B cell (primary cell): ENCODE data around the gene RNF111. TPM values are rescaled to one million over a fixed set of nuclear protein-coding genes. Genes with fewer than 3 reads are reported as not detected.

ENCODE experiments used
- ATAC-seq: fragments of 200-7000 bp; cut with Tn5 transposase; one replicate; pipeline ENCODE4 v1.10.0; 2021; ENCODE audit warnings: low read depth, mild to moderate bottlenecking, moderate number of reproducible peaks, moderate library complexity
- CTCF ChIA-PET: fragments of 350-600 bp; sonication (Branson Sonifier 250); formaldehyde crosslinking; loops from one replicate; lab custom pipeline; 2021; ENCODE audit warnings: antibody characterized with exemption, inconsistent platforms; lab: Charles Lee
- POLR2A ChIA-PET: fragments of 350-600 bp; sonication (Branson Sonifier 250); formaldehyde crosslinking; loops from one replicate; lab custom pipeline; 2021; ENCODE audit warnings: antibody characterized with exemption; lab: Charles Lee
- DNase-seq: peaks from one replicate; pipeline ENCODE4 v3.0.0; 2013
- H2AFZ ChIP-seq: 2 replicates; pipeline ENCODE4 v1.6.1; 2012; ENCODE audit warnings: mild to moderate bottlenecking, low read depth, low read length; ENCODE audit not compliant: insufficient read depth, poor library complexity, severe bottlenecking
- H3K27ac ChIP-seq, 2 donors: 1 replicate in 1 of 2; 2 replicates in 1 of 2; pipeline ENCODE4 v1.5.1; 2012 to 2013; ENCODE audit warnings: low read length in 2 of 2, mild to moderate bottlenecking in 2 of 2, moderate library complexity in 1 of 2
- H3K27me3 ChIP-seq, 4 experiments: fragments of 200-600 bp in 1 of 4; sonication (generic) in 1 of 4; replicated peaks in 1 of 4; 1 replicate in 2 of 4; 2 replicates in 2 of 4; pipeline versions ENCODE4 v1.6.1 to v1.7.0; 2013 to 2016; ENCODE audit warnings: low read length in 3 of 4, mild to moderate bottlenecking in 2 of 4, mixed read lengths in 1 of 4, moderate library complexity in 1 of 4; ENCODE audit not compliant: insufficient read depth in 4 of 4, control insufficient read depth in 3 of 4; ENCODE audit errors: control extremely low read depth in 1 of 4
- H3K36me3 ChIP-seq, 2 experiments: replicated peaks in 1 of 2; 1 replicate in 1 of 2; 2 replicates in 1 of 2; pipeline versions ENCODE4 v1.6.1 to v1.7.1; 2013; ENCODE audit warnings: low read length in 1 of 2; ENCODE audit not compliant: insufficient read depth in 2 of 2, control insufficient read depth in 1 of 2; ENCODE audit errors: control extremely low read depth in 1 of 2, extremely low read depth in 1 of 2
- H3K4me1 ChIP-seq, 2 donors: fragments of 200-600 bp in 1 of 2; sonication (generic) in 1 of 2; 1 replicate in 1 of 2; 2 replicates in 1 of 2; pipeline versions ENCODE4 v1.5.1 to v1.6.1; 2013 to 2017; ENCODE audit warnings: low read length in 2 of 2; ENCODE audit not compliant: control insufficient read depth in 2 of 2, insufficient read depth in 2 of 2
- H3K4me2 ChIP-seq: replicated peaks from 2 replicates; pipeline ENCODE3; 2012; ENCODE audit warnings: mild to moderate bottlenecking, low read depth, low read length; ENCODE audit not compliant: poor library complexity, severe bottlenecking
- H3K4me3 ChIP-seq, 5 experiments: fragments of 200-600 bp in 1 of 5; sonication (generic) in 1 of 5; 1 replicate in 3 of 5; 2 replicates in 2 of 5; pipeline versions ENCODE4 v1.5.1 to v1.7.0; 2011 to 2016; ENCODE audit warnings: low read length in 4 of 5, mild to moderate bottlenecking in 4 of 5, low read depth in 2 of 5, control low read depth in 1 of 5, moderate library complexity in 1 of 5; ENCODE audit not compliant: insufficient read depth in 1 of 5; ENCODE audit errors: control extremely low read depth in 1 of 5, extremely low read depth in 1 of 5
- H3K79me2 ChIP-seq: fragments of 200-600 bp; sonication (generic); one replicate; pipeline ENCODE4 v1.6.0; 2016; ENCODE audit warnings: low read length; ENCODE audit not compliant: control insufficient read depth, insufficient read depth
- H3K9ac ChIP-seq: fragments of 200-600 bp; sonication (generic); 2 replicates; pipeline ENCODE4 v1.6.1; 2017; ENCODE audit warnings: mild to moderate bottlenecking, low read length, moderate library complexity
- H3K9me3 ChIP-seq, 3 donors: one replicate each; pipeline versions ENCODE4 v1.6.1 to v1.7.1; 2013; ENCODE audit warnings: low read length in 2 of 3; ENCODE audit not compliant: control insufficient read depth in 2 of 3, insufficient read depth in 1 of 3; ENCODE audit errors: control extremely low read depth in 1 of 3
- H4K20me1 ChIP-seq: 2 replicates; pipeline ENCODE4 v1.6.0; 2012; ENCODE audit warnings: mild to moderate bottlenecking, low read length; ENCODE audit not compliant: insufficient read depth, control insufficient read depth, poor library complexity, severe bottlenecking
- H3K27ac Mint-ChIP-seq: one replicate; pipeline ENCODE4 v1.8.0; 2021; ENCODE audit warnings: mixed read lengths
- H3K27me3 Mint-ChIP-seq: one replicate; pipeline ENCODE4 v1.8.0; 2021; ENCODE audit warnings: mixed read lengths
- H3K4me1 Mint-ChIP-seq: one replicate; pipeline ENCODE4 v1.8.0; 2021; ENCODE audit warnings: mixed read lengths
- H3K4me3 Mint-ChIP-seq: one replicate; pipeline ENCODE4 v1.8.0; 2021; ENCODE audit warnings: mixed read lengths
- H3K9me3 Mint-ChIP-seq: one replicate; pipeline ENCODE4 v1.8.0; 2022; ENCODE audit warnings: mixed read lengths; ENCODE audit not compliant: insufficient read depth
- EZH2 ChIP-seq: IDR thresholded peaks from 2 replicates; pipeline ENCODE4 v1.6.1; 2012; ENCODE audit warnings: borderline replicate concordance, low read depth, mild to moderate bottlenecking, moderate library complexity, low read length; ENCODE audit not compliant: insufficient read depth, poor library complexity, severe bottlenecking
- WGBS: methylation state at CpG from one replicate; pipeline ENCODE4 v1.1.5; 2013; ENCODE audit warnings: missing lambda C conversion rate; ENCODE audit not compliant: insufficient coverage; 5-methylcytosine and 5-hydroxymethylcytosine counted together
- intact Hi-C: fragments of 100-400 bp; cut with micrococcal nuclease; formaldehyde crosslinking; loops from one replicate; pipeline ENCODE4 v1.10.0; 2022
- polyA minus RNA-seq: library from RNA; depleted of rRNA, polyadenylated mRNA; stranded (reverse); fragments of >200 nt; gene quantifications from 2 replicates; pipeline ENCODE4 v1.2.3, GENCODE V29; 2012
- polyA plus RNA-seq: library from polyadenylated mRNA; depleted of rRNA; stranded (reverse); fragments of >200 nt; gene quantifications from 2 replicates; pipeline ENCODE4 v1.2.3, GENCODE V29; 2012
- total RNA-seq, 2 donors: library from RNA; stranded (reverse); fragments of 120-200 nt in 1 of 2; gene quantifications; 1 replicate in 1 of 2; 2 replicates in 1 of 2; pipeline versions ENCODE4 v1.2.3 to v1.2.4, GENCODE V29; 2013 to 2022
- TF ChIP-seq, protein P1 (sequence below): fragments of 200-600 bp; IDR thresholded peaks from one replicate; pipeline ENCODE4 v1.8.0; 2022; ENCODE audit warnings: antibody characterized with exemption, mild to moderate bottlenecking

Gene RNF111
- 72.3 and 82.1 TPM in 2 replicates for total RNA-seq
- total RNA-seq (2013): 26.4 TPM
- 24.9 and 30.5 TPM in 2 replicates for polyA plus RNA-seq
- 18.9 and 44.3 TPM in 2 replicates for polyA minus RNA-seq

DNA sequence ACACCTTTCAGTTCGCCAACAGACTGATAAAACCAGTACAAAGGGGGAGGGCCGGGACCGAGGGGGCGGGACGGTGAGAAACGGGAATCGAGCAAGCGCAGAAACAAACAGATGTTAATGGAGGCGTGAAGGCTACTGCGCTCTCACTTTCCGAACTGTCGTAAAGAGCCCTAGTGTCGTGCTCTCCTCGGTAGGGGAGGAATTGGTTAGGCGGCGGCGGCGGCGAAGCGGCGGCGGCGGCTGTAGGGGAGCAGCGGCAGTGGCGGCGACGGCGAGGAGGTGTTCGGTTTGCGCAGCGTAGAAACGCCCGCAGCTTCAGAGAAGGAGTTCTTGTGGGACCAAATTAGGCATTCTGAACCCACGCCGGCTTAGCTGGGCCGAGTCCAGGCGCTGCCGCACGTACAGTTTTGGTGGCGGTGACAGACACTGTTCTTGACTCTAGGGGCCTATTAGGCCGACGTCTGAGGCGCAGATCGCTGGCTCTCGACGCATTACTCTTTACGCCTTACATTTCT, at the start of gene RNF111:
Gene RNF111, plus strand, starts transcription at position 173 of the 515 bp plus-strand sequence. CDS start 43,160 bp downstream, outside the sequence.
- H3K4me3 ChIP-seq: peak within 1 kb of the TSS; percentile 76 to 100 (median 88)
- peak within 1 kb of the TSS; percentile 88 for H3K4me3 Mint-ChIP-seq
- H3K27ac Mint-ChIP-seq: peak within 1 kb of the TSS; percentile 92
- H3K4me1 ChIP-seq: peaks cover 12 to 16% of the 10 kb centered on the region in 2 donors
- peaks cover 58% of the 10 kb centered on the region for H3K79me2 ChIP-seq
- peak within 1 kb of the TSS; percentile 85 for H2AFZ ChIP-seq
- H3K27me3 ChIP-seq: no peaks in the 10 kb centered on the region
- ATAC-seq (peak; percentile 93), DNase-seq (peak; percentile 95)
- H3K9ac ChIP-seq: peak within 1 kb of the TSS; percentile 73
- no peaks in the 10 kb centered on the region for H3K27me3 Mint-ChIP-seq
- under 1% methylated on average over 41 of the region's 47 CpGs for WGBS
- H3K9me3 Mint-ChIP-seq: no peaks in the 10 kb centered on the region
- H3K4me1 Mint-ChIP-seq: peaks cover 41% of the 10 kb centered on the region
- peak within 1 kb of the TSS; percentile 74 for H3K4me2 ChIP-seq
- intact Hi-C loops: loop anchor here (1.0 to 10.0 kb wide), 6 partner anchors 8 to 1410 kb away; partner anchors contain the start of genes ANXA2, BNIP2, CCNB2 and SLTM
- ChIA-PET CTCF (interaction anchor here (1.0 to 1.4 kb wide), 2 partner anchors 12 to 541 kb away, joined by 3 to 6 read pairs; no protein-coding TSS in a partner anchor), POLR2A (interaction anchor here (0.6 to 0.7 kb wide), 2 partner anchors 14 to 501 kb away, joined by 3 read pairs; no protein-coding TSS in a partner anchor)
- peak within 1 kb of the TSS; percentile 71 to 77 for H3K27ac ChIP-seq
- no peaks in the 10 kb centered on the region for H3K9me3 ChIP-seq
- peaks cover 4 to 18% of the 10 kb centered on the region in 2 experiments for H3K36me3 ChIP-seq
- peaks cover 16% of the 10 kb centered on the region for H4K20me1 ChIP-seq
- TF ChIP-seq, protein P1, sequence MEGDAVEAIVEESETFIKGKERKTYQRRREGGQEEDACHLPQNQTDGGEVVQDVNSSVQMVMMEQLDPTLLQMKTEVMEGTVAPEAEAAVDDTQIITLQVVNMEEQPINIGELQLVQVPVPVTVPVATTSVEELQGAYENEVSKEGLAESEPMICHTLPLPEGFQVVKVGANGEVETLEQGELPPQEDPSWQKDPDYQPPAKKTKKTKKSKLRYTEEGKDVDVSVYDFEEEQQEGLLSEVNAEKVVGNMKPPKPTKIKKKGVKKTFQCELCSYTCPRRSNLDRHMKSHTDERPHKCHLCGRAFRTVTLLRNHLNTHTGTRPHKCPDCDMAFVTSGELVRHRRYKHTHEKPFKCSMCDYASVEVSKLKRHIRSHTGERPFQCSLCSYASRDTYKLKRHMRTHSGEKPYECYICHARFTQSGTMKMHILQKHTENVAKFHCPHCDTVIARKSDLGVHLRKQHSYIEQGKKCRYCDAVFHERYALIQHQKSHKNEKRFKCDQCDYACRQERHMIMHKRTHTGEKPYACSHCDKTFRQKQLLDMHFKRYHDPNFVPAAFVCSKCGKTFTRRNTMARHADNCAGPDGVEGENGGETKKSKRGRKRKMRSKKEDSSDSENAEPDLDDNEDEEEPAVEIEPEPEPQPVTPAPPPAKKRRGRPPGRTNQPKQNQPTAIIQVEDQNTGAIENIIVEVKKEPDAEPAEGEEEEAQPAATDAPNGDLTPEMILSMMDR: no peak
- no peak for TF ChIP-seq EZH2

DNA sequence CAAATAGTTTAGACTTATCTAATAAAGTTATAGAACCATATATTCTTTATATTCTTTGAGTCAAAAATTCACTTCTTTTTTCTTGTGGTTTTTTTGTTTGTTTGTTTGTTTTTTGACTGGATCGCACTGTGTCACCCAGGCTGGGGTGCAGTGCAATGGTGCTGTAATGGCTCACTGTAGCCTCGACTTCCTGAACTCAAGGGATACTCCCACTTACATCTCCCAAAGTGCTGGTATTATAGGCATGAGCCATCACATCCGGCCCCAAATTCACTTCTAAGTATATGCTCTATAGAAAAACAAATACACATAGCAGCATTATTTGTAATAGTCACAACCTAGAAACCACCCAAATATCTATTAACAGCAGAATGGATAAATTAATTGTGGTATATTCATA, 40.3 kb upstream of the RNF111 start:
- Histone ChIP-seq H3K27ac (no peak overlapping the region), H3K9me3 (no peaks in the 10 kb centered on the region), H3K9ac (no peak overlapping the region), H3K27me3 (no peaks in the 10 kb centered on the region), H3K4me3 (no peak overlapping the region), H2AFZ (no peak overlapping the region), H3K79me2 (no peaks in the 10 kb centered on the region), H3K4me1 (no peaks in the 10 kb centered on the region), H4K20me1 (no peaks in the 10 kb centered on the region), H3K36me3 (no peaks in the 10 kb centered on the region), H3K4me2 (no peak overlapping the region)
- TF ChIP-seq EZH2: no peak
- TF ChIP-seq, protein P1: no peak
- H3K9me3 Mint-ChIP-seq: no peaks in the 10 kb centered on the region
- WGBS: 100% methylated on average over 1 of the region's 3 CpGs
- no peak overlapping the region for H3K27ac Mint-ChIP-seq
- no peaks in the 10 kb centered on the region for H3K4me1 Mint-ChIP-seq
- H3K27me3 Mint-ChIP-seq: no peaks in the 10 kb centered on the region
- no peak overlapping the region for H3K4me3 Mint-ChIP-seq
- no peak for ATAC-seq
- intact Hi-C loops: no loop called here
- DNase-seq: no peak
- ChIA-PET CTCF (no interaction called here), POLR2A (no interaction called here)
